IPS-11a (cell line): Measurements from ENCODE around the gene ESRRA.
"Not testable (repeated sequence)": the region's sequence is repeated elsewhere in the genome, so short reads cannot be mapped to it uniquely, and the experiment has no call there.

Experiments used
- H3K4me3 ChIP-seq: one replicate; pipeline ENCODE4 v1.5.1; 2013; ENCODE audit warnings: low read depth, low read length, control low read depth

ESRRA gene

DNA sequence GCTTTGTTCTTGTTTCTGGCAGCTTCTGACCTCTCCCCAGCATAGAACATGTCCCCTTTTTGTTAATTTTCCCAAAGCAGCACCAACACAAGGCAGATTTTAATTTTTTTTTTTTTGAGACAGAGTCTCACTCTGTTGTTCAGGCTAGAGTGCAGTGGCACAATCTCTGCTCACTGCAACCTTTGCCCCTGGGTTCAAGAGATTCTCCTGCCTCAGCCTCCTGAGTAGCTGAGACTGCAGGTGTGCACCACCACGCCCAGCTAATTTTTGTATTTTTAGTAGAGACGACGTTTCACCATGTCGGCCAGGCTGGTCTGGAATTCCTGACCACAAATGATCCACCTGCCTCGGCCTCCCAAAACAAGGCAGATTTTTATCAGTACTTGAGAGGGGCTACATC is 2.5 kb downstream of the ESRRA start:
- H3K4me3 ChIP-seq: not testable (repeated sequence)

DNA sequence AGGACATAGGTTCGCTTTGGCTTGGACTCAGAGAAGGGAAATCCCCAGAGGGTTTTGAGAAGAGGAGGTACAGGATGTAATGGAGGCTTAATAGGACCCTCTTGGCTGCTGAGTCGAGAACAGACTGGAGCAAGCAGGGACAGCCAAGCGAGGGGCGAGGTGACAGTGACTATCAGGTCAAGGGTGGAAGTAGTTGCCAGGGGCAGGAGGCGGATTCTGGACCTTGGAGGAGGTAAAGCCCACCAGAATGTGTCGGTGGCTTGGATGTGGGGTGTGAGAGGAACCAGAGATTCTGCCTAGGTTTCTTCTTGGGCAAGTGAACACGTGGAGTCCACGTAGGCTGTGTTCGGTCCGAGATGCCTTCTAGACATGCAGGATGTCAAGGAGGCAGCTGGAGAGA is 7.6 kb downstream of the ESRRA start:
- no peak overlapping the region for H3K4me3 ChIP-seq

DNA sequence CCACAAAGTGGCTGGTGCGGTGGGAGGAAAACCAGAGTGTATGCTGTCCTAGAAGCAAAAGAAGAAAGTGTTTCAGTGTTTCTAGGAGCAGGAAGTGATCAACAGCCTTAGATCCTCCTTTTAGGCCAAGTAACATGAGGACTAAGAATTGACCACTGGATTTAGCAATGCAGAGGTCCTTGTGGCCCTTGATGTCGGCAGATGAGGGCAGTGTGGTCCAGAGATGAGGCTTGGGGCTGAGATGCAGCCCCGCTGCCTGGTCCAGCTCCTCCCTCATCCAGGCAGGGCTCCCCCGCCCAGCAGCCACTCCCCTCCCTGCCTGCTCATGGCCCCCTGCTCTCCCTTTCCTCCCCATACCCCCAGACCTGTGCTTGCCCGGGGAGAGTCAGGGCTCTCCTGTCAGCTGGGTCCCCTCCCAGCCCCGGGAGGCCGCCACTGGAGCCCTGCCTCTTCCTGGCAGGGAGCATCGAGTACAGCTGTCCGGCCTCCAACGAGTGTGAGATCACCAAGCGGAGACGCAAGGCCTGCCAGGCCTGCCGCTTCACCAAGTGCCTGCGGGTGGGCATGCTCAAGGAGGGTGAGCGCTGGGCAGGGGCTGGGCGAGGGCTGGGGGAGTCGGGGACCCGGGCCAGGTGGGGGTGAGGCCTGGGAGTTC is 8.3 kb downstream of the ESRRA start:
- H3K4me3 ChIP-seq: no peak overlapping the region

DNA sequence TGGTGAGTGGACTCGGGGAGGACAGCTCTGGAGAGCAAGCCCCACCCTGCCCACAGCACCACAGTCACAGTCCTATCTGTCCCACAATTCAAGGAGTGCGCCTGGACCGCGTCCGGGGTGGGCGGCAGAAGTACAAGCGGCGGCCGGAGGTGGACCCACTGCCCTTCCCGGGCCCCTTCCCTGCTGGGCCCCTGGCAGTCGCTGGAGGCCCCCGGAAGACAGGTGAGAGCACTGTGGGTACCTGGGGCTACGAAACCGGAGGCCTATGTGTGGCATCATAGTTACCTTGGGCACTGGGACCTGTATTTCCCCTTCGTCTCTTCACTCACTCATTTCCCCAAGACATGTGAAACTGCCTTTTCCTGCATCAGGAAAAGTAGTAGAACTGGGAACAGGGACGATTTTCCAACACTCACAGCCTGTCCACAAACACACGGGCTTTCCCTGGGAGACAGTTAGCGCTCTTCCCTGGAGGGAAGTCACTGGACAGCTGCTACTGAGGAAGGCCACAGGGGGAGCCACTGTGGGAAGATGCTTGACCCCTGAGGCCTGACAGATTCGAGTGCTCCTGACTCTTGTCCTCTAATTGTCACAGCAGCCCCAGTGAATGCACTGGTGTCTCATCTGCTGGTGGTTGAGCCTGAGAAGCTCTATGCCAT is 9.0 kb downstream of the ESRRA start:
- H3K4me3 ChIP-seq: no peak overlapping the region

DNA sequence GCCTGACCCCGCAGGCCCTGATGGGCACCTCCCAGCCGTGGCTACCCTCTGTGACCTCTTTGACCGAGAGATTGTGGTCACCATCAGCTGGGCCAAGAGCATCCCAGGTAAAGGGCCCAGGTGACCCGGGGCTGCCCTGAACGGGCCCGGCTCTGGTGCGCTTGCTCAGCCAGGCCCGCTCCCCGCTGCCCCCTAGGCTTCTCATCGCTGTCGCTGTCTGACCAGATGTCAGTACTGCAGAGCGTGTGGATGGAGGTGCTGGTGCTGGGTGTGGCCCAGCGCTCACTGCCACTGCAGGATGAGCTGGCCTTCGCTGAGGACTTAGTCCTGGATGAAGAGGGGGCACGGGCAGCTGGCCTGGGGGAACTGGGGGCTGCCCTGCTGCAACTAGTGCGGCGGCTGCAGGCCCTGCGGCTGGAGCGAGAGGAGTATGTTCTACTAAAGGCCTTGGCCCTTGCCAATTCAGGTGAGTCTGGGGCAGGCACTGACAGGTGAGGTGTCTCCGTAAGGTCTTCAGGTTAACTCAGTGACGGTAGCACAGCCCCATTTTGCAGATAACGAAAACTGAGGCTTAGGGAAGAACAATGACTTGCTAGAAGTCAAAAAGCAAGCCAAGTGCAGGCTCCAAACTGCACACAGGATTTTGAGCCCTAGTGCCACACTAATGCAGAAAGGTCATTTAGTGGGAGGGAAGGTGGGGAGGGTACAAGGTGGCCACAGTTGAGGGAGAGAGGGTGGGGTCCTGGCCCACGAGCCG is 9.7 kb downstream of the ESRRA start:
- no peak overlapping the region for H3K4me3 ChIP-seq

DNA sequence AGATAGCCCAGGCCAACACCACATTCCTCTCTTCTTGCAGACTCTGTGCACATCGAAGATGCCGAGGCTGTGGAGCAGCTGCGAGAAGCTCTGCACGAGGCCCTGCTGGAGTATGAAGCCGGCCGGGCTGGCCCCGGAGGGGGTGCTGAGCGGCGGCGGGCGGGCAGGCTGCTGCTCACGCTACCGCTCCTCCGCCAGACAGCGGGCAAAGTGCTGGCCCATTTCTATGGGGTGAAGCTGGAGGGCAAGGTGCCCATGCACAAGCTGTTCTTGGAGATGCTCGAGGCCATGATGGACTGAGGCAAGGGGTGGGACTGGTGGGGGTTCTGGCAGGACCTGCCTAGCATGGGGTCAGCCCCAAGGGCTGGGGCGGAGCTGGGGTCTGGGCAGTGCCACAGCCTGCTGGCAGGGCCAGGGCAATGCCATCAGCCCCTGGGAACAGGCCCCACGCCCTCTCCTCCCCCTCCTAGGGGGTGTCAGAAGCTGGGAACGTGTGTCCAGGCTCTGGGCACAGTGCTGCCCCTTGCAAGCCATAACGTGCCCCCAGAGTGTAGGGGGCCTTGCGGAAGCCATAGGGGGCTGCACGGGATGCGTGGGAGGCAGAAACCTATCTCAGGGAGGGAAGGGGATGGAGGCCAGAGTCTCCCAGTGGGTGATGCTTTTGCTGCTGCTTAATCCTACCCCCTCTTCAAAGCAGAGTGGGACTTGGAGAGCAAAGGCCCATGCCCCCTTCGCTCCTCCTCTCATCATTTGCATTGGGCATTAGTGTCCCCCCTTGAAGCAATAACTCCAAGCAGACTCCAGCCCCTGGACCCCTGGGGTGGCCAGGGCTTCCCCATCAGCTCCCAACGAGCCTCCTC is 10.6 kb downstream of the ESRRA start:
- H3K4me3 ChIP-seq: peak overlapping the region; percentile 95

DNA sequence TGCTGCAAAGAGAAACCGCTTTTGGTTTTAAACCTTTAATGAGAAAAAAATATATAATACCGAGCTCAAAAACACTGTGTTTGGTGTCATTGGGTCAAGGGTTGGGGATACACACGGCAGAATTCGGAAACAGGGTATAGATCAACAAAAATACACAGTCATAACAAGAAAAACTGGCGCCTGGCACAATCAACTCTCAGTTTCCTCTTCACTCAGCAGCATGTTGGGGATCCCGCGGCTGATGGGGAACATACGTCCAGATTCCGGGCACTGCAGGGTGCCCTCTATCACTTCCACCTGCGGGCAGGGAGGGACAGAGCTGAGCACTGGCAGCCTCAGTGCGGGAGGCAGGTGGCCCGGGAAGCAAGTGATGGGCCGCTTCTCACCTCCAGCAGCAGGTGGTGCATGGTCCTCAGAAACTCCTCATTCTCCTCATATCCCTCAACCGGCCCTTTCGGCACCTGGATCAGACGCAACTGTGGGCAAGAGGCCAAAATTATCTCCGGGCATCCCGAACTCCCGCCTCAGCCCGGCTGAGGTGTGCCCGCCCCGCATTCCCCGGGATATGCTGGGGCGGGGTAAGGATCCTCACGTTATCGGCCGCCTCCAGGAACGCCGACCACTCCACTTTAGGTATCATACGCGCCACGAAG is 11.5 kb downstream of the ESRRA start:
- peak overlapping the region; percentile 95 for H3K4me3 ChIP-seq

DNA sequence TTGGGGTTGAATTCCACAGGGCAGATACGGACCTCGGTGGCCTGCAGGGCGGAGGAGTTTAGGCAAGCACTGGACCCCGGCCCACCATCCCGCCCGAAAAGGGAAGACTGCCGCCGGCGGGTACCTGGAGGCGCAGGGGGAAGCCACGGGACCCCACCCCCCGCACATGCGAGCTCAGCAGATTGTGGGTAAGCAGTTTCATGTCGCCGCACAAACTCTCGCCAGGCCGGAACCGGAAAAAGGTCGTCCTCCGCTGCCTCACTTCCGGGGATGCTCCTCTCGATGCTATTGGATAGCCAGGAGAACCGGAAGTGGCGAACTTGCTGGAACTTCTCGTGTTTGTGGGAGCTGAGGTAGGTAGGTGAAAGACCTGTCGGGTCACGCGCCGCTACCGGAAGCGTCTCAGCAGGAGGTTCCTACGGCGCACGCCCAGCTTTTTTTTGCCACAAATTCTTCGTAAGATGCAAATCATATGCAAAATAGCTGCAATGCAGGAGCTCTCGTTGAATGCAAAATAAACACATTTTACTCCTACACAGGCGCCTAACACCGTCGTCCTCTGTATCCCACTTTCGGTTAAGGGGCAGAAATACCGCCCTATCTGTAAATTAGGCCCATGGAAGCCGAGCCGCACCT is 12.1 kb downstream of the ESRRA start, which contains the start of gene TRMT112:
Gene TRMT112, minus strand, starts transcription at position 235 of the 636 bp plus-strand sequence. Its CDS starts 33 bp downstream, at position 202.
- H3K4me3 ChIP-seq: peak within 1 kb of the TSS; percentile 95

DNA sequence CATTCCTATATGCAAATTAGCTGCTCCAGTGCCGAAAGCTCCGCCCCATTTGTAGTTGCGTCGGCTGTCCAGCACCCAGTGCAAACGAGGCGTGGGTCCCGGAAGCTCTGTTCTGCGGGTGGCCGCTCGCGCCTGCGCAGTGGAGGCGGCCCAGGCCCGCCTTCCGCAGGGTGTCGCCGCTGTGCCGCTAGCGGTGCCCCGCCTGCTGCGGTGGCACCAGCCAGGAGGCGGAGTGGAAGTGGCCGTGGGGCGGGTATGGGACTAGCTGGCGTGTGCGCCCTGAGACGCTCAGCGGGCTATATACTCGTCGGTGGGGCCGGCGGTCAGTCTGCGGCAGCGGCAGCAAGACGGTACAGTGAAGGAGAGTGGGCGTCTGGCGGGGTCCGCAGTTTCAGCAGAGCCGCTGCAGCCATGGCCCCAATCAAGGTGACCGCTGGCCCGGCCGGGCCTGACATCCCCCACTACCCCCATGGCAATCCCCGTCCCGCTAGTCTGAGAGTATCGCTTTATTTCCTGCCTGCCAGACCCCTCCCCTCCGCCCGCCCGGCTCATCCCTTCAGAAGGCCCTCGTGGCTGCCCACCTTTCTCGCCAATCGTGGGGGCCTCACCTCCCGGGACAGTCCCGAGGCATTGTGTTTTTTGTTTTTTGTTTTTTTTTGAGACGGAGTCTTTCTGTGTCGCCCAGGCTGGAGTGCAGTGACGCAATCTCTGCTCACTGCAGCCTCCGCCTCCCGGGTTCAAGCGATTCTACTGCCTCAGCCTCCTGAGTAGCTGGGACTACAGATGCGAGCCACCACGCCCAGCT is 12.8 kb downstream of the ESRRA start, which contains the start of gene PRDX5:
Gene PRDX5, plus strand, starts transcription at position 161 of the 805 bp plus-strand sequence. Its CDS starts 95 bp downstream, at position 256.
- H3K4me3 ChIP-seq: peak within 1 kb of the TSS; percentile 95

DNA sequence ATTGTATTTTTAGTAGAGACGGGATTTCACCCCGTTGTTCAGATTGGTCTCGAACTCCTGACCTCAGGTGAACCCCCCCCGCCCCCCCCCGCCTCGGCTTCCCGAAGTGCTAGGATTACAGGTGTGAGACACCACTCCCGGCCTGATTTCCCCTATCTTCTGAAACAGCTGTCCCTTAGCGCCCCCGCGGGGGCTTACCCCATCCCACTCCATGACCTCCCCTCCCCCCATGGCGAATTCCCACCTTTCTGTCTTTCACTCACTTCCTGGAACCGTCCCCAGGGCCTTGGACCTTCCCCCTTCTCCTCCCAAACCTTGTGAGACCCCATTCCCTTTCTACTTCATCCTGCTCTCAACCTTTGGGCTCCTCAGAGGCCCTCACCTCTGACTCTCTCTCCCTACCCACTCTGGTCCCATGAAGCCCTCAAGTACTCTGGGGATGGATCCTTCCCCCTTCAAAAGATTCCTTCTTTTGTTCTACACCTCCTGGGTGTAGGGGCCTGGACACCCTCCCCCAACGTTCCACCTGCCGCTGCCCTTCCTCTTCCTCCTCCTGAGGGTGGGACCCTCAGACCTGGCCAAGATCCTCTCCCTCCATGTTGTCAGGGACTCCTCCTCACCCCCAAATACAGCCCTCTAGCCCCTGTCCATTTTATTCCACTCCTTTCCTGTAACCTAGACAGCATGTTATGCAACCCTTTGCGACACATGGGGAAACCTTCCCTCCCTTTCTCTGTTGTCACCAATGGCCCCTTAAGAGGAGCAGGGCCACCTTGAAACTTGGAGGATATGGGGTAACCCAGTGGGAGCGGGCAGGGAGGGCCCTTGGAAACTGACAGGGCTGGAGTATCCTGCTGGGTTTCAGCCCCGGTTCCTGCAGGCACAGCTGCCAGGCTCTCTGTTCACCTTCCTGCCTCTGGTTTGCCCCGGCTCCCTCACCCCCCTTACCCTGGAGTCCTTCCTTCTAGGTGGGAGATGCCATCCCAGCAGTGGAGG is 13.7 kb downstream of the ESRRA start:
- H3K4me3 ChIP-seq: peak overlapping the region; percentile 95

DNA sequence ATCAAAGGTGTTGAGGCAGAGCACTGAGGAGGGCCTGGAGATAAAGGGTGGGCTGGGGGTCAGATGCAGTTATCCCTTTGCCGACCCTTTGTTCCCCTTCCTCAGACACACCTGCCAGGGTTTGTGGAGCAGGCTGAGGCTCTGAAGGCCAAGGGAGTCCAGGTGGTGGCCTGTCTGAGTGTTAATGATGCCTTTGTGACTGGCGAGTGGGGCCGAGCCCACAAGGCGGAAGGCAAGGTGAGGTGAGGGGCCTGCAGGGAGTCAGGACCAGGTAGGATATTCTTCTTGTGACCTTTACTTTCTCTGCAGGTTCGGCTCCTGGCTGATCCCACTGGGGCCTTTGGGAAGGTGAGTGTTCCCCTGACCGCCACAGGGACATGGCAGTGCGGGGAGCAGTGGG is 15.2 kb downstream of the ESRRA start:
- H3K4me3 ChIP-seq: no peak overlapping the region

DNA sequence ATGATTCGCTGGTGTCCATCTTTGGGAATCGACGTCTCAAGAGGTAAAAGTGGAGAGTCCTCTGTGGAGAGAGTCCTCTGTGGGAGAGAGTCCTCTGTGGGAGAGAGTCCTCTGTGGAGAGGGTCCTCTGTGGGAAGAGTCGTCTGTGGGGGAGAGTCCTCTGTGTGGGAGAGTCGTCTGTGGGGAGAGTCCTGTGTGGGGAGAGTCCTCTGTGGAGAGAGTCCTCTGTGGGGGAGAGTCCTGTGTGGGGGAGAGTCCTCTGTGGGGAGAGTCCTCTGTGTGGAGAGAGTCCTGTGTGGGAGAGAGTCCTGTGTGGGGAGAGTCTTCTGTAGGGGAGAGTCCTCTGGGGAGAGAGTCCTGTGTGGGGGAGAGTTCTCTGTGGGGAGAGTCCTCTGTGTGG is 15.7 kb downstream of the ESRRA start:
- no peak overlapping the region for H3K4me3 ChIP-seq

DNA sequence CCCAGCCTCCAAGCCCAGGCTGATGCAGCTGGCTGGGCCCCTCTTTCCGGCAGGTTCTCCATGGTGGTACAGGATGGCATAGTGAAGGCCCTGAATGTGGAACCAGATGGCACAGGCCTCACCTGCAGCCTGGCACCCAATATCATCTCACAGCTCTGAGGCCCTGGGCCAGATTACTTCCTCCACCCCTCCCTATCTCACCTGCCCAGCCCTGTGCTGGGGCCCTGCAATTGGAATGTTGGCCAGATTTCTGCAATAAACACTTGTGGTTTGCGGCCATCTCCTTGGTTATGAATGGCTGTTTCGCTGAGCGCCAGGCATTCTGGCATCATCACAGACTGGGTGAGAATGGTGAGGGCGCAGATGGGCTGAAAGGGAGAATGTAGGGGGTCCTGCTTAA is 16.2 kb downstream of the ESRRA start:
- no peak overlapping the region for H3K4me3 ChIP-seq

DNA sequence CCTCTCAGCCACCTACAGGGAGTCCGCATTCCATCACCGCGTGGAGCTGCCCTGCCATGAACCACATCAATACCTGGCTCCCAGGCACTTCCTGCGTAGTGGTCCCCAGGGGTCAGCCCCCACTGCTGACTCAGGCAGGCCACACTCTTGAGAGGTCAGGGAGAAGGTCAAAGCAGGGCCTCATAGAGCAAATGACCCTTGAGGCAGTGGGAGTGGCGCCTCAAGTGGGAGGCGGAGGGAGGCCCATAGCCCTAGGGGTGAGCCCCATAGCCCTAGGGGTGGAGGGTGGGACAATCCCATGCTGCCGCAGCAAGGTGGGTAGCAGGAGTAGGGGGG is 17.6 kb downstream of the ESRRA start:
- H3K4me3 ChIP-seq: no peak overlapping the region

DNA sequence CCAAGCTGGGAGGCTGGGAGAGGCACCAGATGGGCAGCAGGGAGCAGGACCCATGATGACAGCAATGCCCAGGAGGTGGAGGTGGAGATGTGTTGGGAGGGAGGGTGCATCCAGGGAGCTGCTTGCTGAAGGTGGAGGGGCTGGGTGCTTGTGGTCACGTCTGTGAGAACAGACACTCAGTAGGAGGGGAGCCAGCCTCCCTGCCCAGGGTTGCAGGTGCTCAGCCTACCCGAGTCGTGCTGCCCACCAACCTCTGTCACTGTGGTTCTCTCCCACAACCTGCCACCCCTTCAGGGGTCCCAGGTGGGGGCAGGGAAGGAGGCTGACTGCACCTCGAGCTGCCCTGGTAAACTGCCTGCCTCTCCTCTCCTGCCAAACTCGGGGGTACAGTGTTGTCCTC is 18.0 kb downstream of the ESRRA start:
- no peak overlapping the region for H3K4me3 ChIP-seq

DNA sequence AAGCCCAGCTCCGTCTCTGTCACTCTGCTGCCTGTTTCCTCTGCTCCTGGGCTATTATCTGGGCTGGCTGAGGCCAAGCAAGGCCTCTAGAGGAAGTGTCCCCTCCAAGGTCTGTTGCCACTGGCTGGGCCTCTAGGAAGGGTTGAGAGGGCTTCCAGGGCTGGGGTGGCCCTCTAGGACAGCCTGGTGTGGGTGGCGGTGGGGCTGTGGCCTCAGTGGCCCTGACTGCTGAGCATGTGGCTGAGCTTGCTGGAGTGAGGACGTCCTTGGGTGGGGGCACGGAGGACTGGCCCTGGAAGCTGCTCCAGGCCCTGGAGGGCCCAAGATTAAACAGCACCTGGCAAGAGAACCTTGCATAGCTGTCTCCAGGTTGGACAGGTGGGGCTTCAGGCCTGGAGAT is 18.7 kb downstream of the ESRRA start:
- H3K4me3 ChIP-seq: not testable (repeated sequence)

DNA sequence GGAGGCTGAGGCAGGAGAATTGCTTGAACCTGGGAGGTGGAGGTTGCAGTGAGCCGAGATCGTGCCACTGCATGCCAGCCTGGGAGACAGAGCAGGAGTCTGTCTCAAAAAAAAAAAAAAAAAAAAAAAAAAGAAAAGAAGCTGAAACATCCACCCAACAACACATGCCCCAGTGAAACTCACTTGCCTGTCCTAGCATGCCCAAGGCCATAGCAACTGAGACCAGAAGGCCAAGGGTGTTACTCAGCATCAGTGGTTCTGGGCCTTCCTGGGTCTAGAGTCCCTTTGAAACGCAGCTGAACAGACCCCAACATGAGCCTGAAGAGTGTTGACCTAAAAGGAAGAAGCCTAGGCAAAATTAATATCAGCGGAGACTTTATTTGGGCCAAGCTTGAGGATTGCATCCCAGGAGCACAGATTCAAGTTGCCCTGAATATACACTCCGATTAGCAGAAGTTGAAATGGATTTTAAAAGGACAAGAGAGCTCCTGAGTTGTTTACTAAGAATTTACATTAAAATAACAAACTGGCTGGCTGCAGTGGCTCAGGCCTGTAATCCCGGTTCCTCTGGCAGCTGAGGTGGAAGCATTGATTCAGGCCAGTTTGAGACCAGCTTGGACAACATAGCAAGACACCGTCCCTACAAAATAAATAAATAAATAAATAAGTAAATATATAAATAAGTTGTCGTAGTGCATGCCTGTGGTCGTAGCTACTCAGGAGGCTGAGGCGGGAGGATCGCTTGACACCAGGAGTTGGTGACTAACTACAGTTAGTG is 19.6 kb downstream of the ESRRA start:
- no peak overlapping the region for H3K4me3 ChIP-seq
